ENCODE measurements around the gene PPP6R2.
"Not testable (repeated sequence)": the region's sequence is repeated elsewhere in the genome, so short reads cannot be mapped to it uniquely, and the experiment has no call there.

The PPP6R2 gene

GRCh38 chr22:50318698-50319411, 24.3 kb upstream of the PPP6R2 start:
- no peak overlapping the region for H3K27ac ChIP-seq (ENCODE audit: insufficient read depth, low read depth, low read length, poor library complexity, severe bottlenecking)
- H3K4me3 ChIP-seq (ENCODE audit: insufficient read depth, low read depth, low read length): no peak overlapping the region
- H3K9me3 ChIP-seq (ENCODE audit: control insufficient read depth, low read length): no peaks in the 10 kb centered on the region
- no peaks in the 10 kb centered on the region for H3K36me3 ChIP-seq (ENCODE audit: control insufficient read depth, insufficient read depth, low read length)
- no peaks in the 10 kb centered on the region for H3K27me3 ChIP-seq (ENCODE audit: control insufficient read depth, insufficient read depth, low read length, poor library complexity, severe bottlenecking)
- H3K4me1 ChIP-seq (ENCODE audit: control insufficient read depth, insufficient read depth, low read length): no peaks in the 10 kb centered on the region
- WGBS, 2 experiments: 91 to 92% methylated on average over 21 of the region's 21 CpGs

- no peaks in the 10 kb centered on the region for H3K4me1 ChIP-seq (ENCODE audit: control insufficient read depth, insufficient read depth, low read length)
Observed at GRCh38 chr22:50319503-50319951, 23.6 kb upstream of the PPP6R2 start.

GRCh38 chr22:50320116-50320515, 23.0 kb upstream of the PPP6R2 start:
- Histone ChIP-seq H3K4me3 (ENCODE audit: insufficient read depth, low read depth, low read length) (no peak overlapping the region), H3K4me1 (ENCODE audit: control insufficient read depth, insufficient read depth, low read length) (no peaks in the 10 kb centered on the region), H3K27me3 (ENCODE audit: control insufficient read depth, insufficient read depth, low read length, poor library complexity, severe bottlenecking) (no peaks in the 10 kb centered on the region), H3K36me3 (ENCODE audit: control insufficient read depth, insufficient read depth, low read length) (no peaks in the 10 kb centered on the region), H3K9me3 (ENCODE audit: control insufficient read depth, low read length) (no peaks in the 10 kb centered on the region), H3K27ac (ENCODE audit: insufficient read depth, low read depth, low read length, poor library complexity, severe bottlenecking) (no peak overlapping the region)
- 90 to 92% methylated on average over 8 of the region's 8 CpGs for WGBS, 2 experiments

More at GRCh38 chr22:50319503-50319951, 23.6 kb upstream of the PPP6R2 start:
- H3K27ac ChIP-seq (ENCODE audit: insufficient read depth, low read depth, low read length, poor library complexity, severe bottlenecking): no peak overlapping the region
- H3K4me3 ChIP-seq (ENCODE audit: insufficient read depth, low read depth, low read length): no peak overlapping the region
- H3K36me3 ChIP-seq (ENCODE audit: control insufficient read depth, insufficient read depth, low read length): no peaks in the 10 kb centered on the region
- H3K27me3 ChIP-seq (ENCODE audit: control insufficient read depth, insufficient read depth, low read length, poor library complexity, severe bottlenecking): no peaks in the 10 kb centered on the region
- 90 to 92% methylated on average over 15 of the region's 15 CpGs for whole genome bisulfite sequencing, 2 experiments
- H3K9me3 ChIP-seq (ENCODE audit: control insufficient read depth, low read length): no peaks in the 10 kb centered on the region

GRCh38 chr22:50320671-50321325, 22.3 kb upstream of the PPP6R2 start:
- Histone ChIP-seq H3K27me3 (ENCODE audit: control insufficient read depth, insufficient read depth, low read length, poor library complexity, severe bottlenecking) (peaks cover 2% of the 10 kb centered on the region), H3K4me1 (ENCODE audit: control insufficient read depth, insufficient read depth, low read length) (peaks cover under 1% of the 10 kb centered on the region), H3K27ac (ENCODE audit: insufficient read depth, low read depth, low read length, poor library complexity, severe bottlenecking) (no peak overlapping the region), H3K4me3 (ENCODE audit: insufficient read depth, low read depth, low read length) (no peak overlapping the region), H3K36me3 (ENCODE audit: control insufficient read depth, insufficient read depth, low read length) (no peaks in the 10 kb centered on the region), H3K9me3 (ENCODE audit: control insufficient read depth, low read length) (no peaks in the 10 kb centered on the region)
- WGBS, 2 experiments: 92 to 94% methylated on average over 10 of the region's 10 CpGs

- WGBS, 2 experiments: 91 to 94% methylated on average over 8 of the region's 10 CpGs
- H3K4me3 ChIP-seq (ENCODE audit: insufficient read depth, low read depth, low read length); H3K27me3 ChIP-seq (ENCODE audit: control insufficient read depth, insufficient read depth, low read length, poor library complexity, severe bottlenecking); H3K36me3 ChIP-seq (ENCODE audit: control insufficient read depth, insufficient read depth, low read length); H3K27ac ChIP-seq (ENCODE audit: insufficient read depth, low read depth, low read length, poor library complexity, severe bottlenecking); H3K4me1 ChIP-seq (ENCODE audit: control insufficient read depth, insufficient read depth, low read length); H3K9me3 ChIP-seq (ENCODE audit: control insufficient read depth, low read length): not testable (repeated sequence)
Observed at GRCh38 chr22:50322382-50323104, 20.6 kb upstream of the PPP6R2 start.

- Histone ChIP-seq H3K36me3 (ENCODE audit: control insufficient read depth, insufficient read depth, low read length) (no peaks in the 10 kb centered on the region), H3K27ac (ENCODE audit: insufficient read depth, low read depth, low read length, poor library complexity, severe bottlenecking) (no peak overlapping the region), H3K9me3 (ENCODE audit: control insufficient read depth, low read length) (no peaks in the 10 kb centered on the region), H3K4me1 (ENCODE audit: control insufficient read depth, insufficient read depth, low read length) (peaks cover 5% of the 10 kb centered on the region), H3K4me3 (ENCODE audit: insufficient read depth, low read depth, low read length) (no peak overlapping the region), H3K27me3 (ENCODE audit: control insufficient read depth, insufficient read depth, low read length, poor library complexity, severe bottlenecking) (peaks cover 9% of the 10 kb centered on the region)
- WGBS, 2 experiments: 89 to 99% methylated on average over 5 of the region's 5 CpGs
Observed at GRCh38 chr22:50323900-50324299, 19.2 kb upstream of the PPP6R2 start.

GRCh38 chr22:50325444-50326224, 17.5 kb upstream of the PPP6R2 start:
- WGBS, 2 experiments: 84 to 90% methylated on average over 19 of the region's 19 CpGs
- H3K36me3 ChIP-seq (ENCODE audit: control insufficient read depth, insufficient read depth, low read length): no peaks in the 10 kb centered on the region
- H3K27me3 ChIP-seq (ENCODE audit: control insufficient read depth, insufficient read depth, low read length, poor library complexity, severe bottlenecking): peaks cover 9% of the 10 kb centered on the region
- H3K9me3 ChIP-seq (ENCODE audit: control insufficient read depth, low read length): no peaks in the 10 kb centered on the region
- no peak overlapping the region for H3K27ac ChIP-seq (ENCODE audit: insufficient read depth, low read depth, low read length, poor library complexity, severe bottlenecking)
- peak overlapping the region; percentile 61 for H3K4me3 ChIP-seq (ENCODE audit: insufficient read depth, low read depth, low read length)
- H3K4me1 ChIP-seq (ENCODE audit: control insufficient read depth, insufficient read depth, low read length): peaks cover 5% of the 10 kb centered on the region

GRCh38 chr22:50326225-50326955, 16.7 kb upstream of the PPP6R2 start:
- H3K9me3 ChIP-seq (ENCODE audit: control insufficient read depth, low read length): no peaks in the 10 kb centered on the region
- no peaks in the 10 kb centered on the region for H3K36me3 ChIP-seq (ENCODE audit: control insufficient read depth, insufficient read depth, low read length)
- H3K27me3 ChIP-seq (ENCODE audit: control insufficient read depth, insufficient read depth, low read length, poor library complexity, severe bottlenecking): peaks cover 9% of the 10 kb centered on the region
- H3K4me3 ChIP-seq (ENCODE audit: insufficient read depth, low read depth, low read length): peak overlapping the region; percentile 61
- H3K27ac ChIP-seq (ENCODE audit: insufficient read depth, low read depth, low read length, poor library complexity, severe bottlenecking): no peak overlapping the region
- 14% methylated on average over 56 of the region's 56 CpGs for WGBS, 2 experiments
- H3K4me1 ChIP-seq (ENCODE audit: control insufficient read depth, insufficient read depth, low read length): peaks cover 5% of the 10 kb centered on the region

- Histone ChIP-seq H3K4me3 (ENCODE audit: insufficient read depth, low read depth, low read length) (peak within 1 kb of the TSS; percentile 61), H3K9me3 (ENCODE audit: control insufficient read depth, low read length) (no peaks in the 10 kb centered on the region), H3K27ac (ENCODE audit: insufficient read depth, low read depth, low read length, poor library complexity, severe bottlenecking) (no peak within 1 kb of the TSS), H3K27me3 (ENCODE audit: control insufficient read depth, insufficient read depth, low read length, poor library complexity, severe bottlenecking) (peaks cover 9% of the 10 kb centered on the region), H3K4me1 (ENCODE audit: control insufficient read depth, insufficient read depth, low read length) (peaks cover 5% of the 10 kb centered on the region), H3K36me3 (ENCODE audit: control insufficient read depth, insufficient read depth, low read length) (no peaks in the 10 kb centered on the region)
- 11 to 12% methylated on average over 105 of the region's 105 CpGs for WGBS, 2 experiments
Observed at GRCh38 chr22:50326956-50327710, 16.0 kb upstream of the PPP6R2 start, which contains the start of gene DENND6B. TSS of gene DENND6B (minus strand) at chr22:50327012. CDS start at chr22:50326988, 24 bp downstream.

All from ectodermal cell (in vitro differentiated cells).